MCF 10A (cell line): ENCODE measurements around the gene FNBP1. TPM values are rescaled to one million over a fixed set of nuclear protein-coding genes. Genes with fewer than 3 reads are reported as not detected.

Experiments used
- BruUV-seq: library from RNA; stranded (reverse); fragments of 400-500 nt; replicated peaks from 2 replicates; lab custom pipeline; 2021; lab: Mats Ljungman, UMichigan
- CTCF ChIA-PET: fragments of 300-600 bp; sonication (Branson Sonifier 250); formaldehyde crosslinking; extraction: SDS; loops from one replicate; lab custom pipeline; 2021; ENCODE audit warnings: antibody characterized with exemption, inconsistent platforms; lab: Yijun Ruan, JAX
- POLR2A ChIA-PET: fragments of 300-600, 350-650 bp; sonication (Branson Sonifier 250); formaldehyde crosslinking; extraction: SDS; loops from one replicate; lab custom pipeline; 2020; ENCODE audit warnings: antibody characterized with exemption, inconsistent platforms; lab: Yijun Ruan, JAX
- DNase-seq: peaks from one replicate; pipeline ENCODE4 v3.0.0-alpha.2; 2018; ENCODE audit not compliant: unreplicated experiment
- H3K27ac Mint-ChIP-seq: one replicate; pipeline ENCODE4 v1.8.0; 2022; ENCODE audit warnings: mild to moderate bottlenecking, low read depth, mixed read lengths; ENCODE audit not compliant: unreplicated experiment
- H3K27me3 Mint-ChIP-seq: one replicate; pipeline ENCODE4 v1.8.0; 2022; ENCODE audit warnings: mixed read lengths; ENCODE audit not compliant: insufficient read depth, unreplicated experiment
- H3K36me3 Mint-ChIP-seq: one replicate; pipeline ENCODE4 v1.8.0; 2022; ENCODE audit warnings: mild to moderate bottlenecking, moderate library complexity, mixed read lengths; ENCODE audit not compliant: insufficient read depth, unreplicated experiment
- H3K4me1 Mint-ChIP-seq: one replicate; pipeline ENCODE4 v1.8.0; 2022; ENCODE audit warnings: mixed read lengths; ENCODE audit not compliant: insufficient read depth, unreplicated experiment
- H3K4me3 Mint-ChIP-seq: one replicate; pipeline ENCODE4 v1.8.0; 2022; ENCODE audit warnings: mild to moderate bottlenecking, moderate library complexity, mixed read lengths; ENCODE audit not compliant: unreplicated experiment
- H3K9me3 Mint-ChIP-seq: one replicate; pipeline ENCODE4 v1.8.0; 2022; ENCODE audit warnings: mixed read lengths; ENCODE audit not compliant: unreplicated experiment
- CTCF ChIP-seq: fragments of 200-600 bp; IDR thresholded peaks from one replicate; pipeline ENCODE4 v1.8.0; 2022; ENCODE audit warnings: antibody characterized with exemption, mild to moderate bottlenecking; ENCODE audit not compliant: unreplicated experiment
- intact Hi-C: fragments of 100-400 bp; cut with micrococcal nuclease; formaldehyde crosslinking; loops from 2 replicates; pipeline ENCODE4 v1.14.1; 2022
- total RNA-seq: library from RNA; stranded (reverse); gene quantifications from 2 replicates; pipeline ENCODE4 v1.2.3, GENCODE V29; 2022

Gene FNBP1
- total RNA-seq, 1 experiment from 2014 or later, result 24.4 TPM

DNA sequence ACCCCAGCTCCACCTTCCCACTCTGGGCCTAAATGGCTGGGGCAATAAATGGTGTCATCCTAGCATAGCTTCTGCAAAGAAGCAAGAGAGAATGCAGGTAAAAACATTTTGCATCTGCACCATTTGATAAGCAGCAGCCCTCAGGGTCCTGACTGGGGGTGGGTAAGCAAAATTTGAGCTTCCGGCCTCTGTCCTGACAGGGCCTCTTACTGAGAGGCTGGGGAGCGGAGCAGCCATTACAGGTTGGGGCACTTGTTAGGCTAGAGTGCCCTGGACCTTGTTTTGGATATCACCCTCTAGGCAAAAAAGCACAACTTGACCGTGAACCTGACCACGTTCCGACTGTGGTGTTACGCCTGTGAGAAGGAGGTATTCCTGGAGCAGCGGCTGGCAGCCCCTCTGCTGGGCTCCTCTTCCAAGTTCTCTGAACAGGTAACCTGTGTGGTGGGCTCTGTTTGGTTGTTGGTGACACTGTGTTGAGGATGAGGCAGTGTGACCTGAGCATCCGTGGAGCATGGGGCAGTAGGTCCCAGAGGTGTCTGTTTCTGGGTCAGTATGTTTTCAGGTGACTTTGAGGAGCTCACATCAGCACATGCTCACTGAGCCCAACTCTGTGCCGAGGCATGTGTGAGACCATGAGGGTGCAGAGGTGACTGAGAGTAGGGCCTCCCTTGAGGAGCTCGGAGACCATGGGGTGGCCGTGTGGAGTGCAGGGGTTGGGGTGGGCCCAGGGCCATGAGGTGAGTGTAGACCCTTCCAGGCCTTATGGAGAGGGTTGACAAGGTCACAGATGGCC, 184.6 kb downstream of the FNBP1 start:
- ChIA-PET CTCF (interaction anchor here (0.6 kb wide), 1 partner anchor 46 kb away, joined by 4 read pairs; no protein-coding TSS in a partner anchor), POLR2A (no interaction called here)
- H3K27me3 Mint-ChIP-seq, result no peaks in the 10 kb centered on the region
- H3K36me3 Mint-ChIP-seq, result peaks cover 31% of the 10 kb centered on the region
- no TSS peak for BruUV-seq
- no peaks in the 10 kb centered on the region for H3K9me3 Mint-ChIP-seq
- intact Hi-C loops, result no loop called here
- no peak for DNase-seq
- H3K27ac Mint-ChIP-seq, result no peak overlapping the region
- TF ChIP-seq CTCF, result no peak
- no peak overlapping the region for H3K4me3 Mint-ChIP-seq
- peaks cover 5% of the 10 kb centered on the region for H3K4me1 Mint-ChIP-seq

GRCh38 chr9:129857207-129857606, 185.8 kb downstream of the FNBP1 start:
- BruUV-seq, result no TSS peak
- H3K36me3 Mint-ChIP-seq, result peaks cover 24% of the 10 kb centered on the region
- ChIA-PET POLR2A (no interaction called here), CTCF (no interaction called here)
- DNase-seq, result no peak
- no peak for TF ChIP-seq CTCF
- no peak overlapping the region for H3K27ac Mint-ChIP-seq
- intact Hi-C loops, result no loop called here
- no peaks in the 10 kb centered on the region for H3K9me3 Mint-ChIP-seq
- peaks cover 5% of the 10 kb centered on the region for H3K4me1 Mint-ChIP-seq
- no peak overlapping the region for H3K4me3 Mint-ChIP-seq
- H3K27me3 Mint-ChIP-seq, result no peaks in the 10 kb centered on the region

DNA sequence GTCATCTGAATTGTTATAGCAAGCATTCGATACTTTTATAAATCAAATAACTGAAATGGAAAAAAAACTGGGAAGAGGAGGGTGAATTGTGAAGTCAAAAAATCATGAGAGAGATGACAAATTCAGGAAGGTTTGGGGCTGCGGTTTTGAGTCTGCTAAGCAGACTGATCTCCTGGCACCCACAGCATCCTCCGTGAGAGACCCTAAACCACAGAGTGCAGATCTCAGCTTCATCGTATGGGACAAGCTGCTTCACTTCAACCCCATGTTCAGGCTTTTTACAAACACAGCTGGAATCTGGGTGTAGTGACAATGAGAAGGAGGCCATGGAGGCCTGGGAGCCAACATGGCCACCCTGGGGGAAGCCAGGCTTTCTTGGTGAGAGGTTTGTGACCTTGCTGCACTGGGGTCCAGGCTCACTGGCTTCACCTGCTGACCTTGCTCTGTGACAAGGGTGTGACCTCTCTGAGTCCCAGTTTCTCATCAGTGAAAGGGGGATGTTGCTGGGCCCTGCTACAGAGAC, 188.3 kb downstream of the FNBP1 start:
- TF ChIP-seq CTCF, result no peak
- Mint-ChIP-seq H3K36me3 (peaks cover 30% of the 10 kb centered on the region), H3K9me3 (no peaks in the 10 kb centered on the region), H3K4me3 (no peak overlapping the region), H3K4me1 (no peaks in the 10 kb centered on the region), H3K27me3 (no peaks in the 10 kb centered on the region), H3K27ac (no peak overlapping the region)
- ChIA-PET POLR2A (no interaction called here), CTCF (interaction anchor here (0.9 kb wide), 1 partner anchor 13 kb away, joined by 3 read pairs; no protein-coding TSS in a partner anchor)
- intact Hi-C loops, result no loop called here
- BruUV-seq, result no TSS peak
- no peak for DNase-seq

DNA sequence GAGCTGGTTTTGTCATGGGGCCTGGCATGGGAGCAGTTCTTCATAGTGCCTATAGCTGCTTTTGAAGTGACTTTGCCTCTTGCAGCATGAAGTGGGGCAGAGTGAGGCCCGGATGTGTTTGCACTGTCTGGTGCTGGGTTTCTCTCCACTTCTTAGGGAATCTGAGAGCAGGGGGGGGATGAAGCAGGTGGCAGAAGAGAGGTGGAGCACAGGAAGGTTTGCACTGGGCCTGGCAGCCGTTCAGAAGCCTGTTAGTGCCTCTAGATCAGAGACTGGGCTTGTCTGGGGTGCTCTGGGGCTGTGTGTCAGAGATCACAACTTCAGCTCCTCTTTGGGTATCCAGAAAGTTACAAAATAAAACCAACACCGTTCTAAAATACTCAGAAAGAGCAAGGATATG, 189.4 kb downstream of the FNBP1 start:
- TF ChIP-seq CTCF, result no peak
- H3K27ac Mint-ChIP-seq, result no peak overlapping the region
- H3K36me3 Mint-ChIP-seq, result peaks cover 30% of the 10 kb centered on the region
- DNase-seq, result no peak
- H3K27me3 Mint-ChIP-seq, result no peaks in the 10 kb centered on the region
- no TSS peak for BruUV-seq
- ChIA-PET POLR2A (interaction anchor here (1.5 kb wide), 1 partner anchor 10 kb away, joined by 5 read pairs; no protein-coding TSS in a partner anchor), CTCF (no interaction called here)
- no peaks in the 10 kb centered on the region for H3K9me3 Mint-ChIP-seq
- H3K4me3 Mint-ChIP-seq, result no peak overlapping the region
- H3K4me1 Mint-ChIP-seq, result no peaks in the 10 kb centered on the region
- intact Hi-C loops, result no loop called here
